Colonic mucosa (tissue), 4 donors: Measurements from ENCODE around the gene SFXN1. TPM values are rescaled to one million over a fixed set of nuclear protein-coding genes. Genes with fewer than 3 reads are reported as not detected.

Experiments
- DNase-seq: peaks from one replicate; pipeline ENCODE4 v3.0.0-alpha.2; 2020
- H3K27ac ChIP-seq: fragments of 200-600 bp; one replicate; pipeline ENCODE4 v1.8.0; 2021
- H3K27me3 ChIP-seq: fragments of 200-600 bp; one replicate; pipeline ENCODE4 v1.8.0; 2021
- H3K36me3 ChIP-seq: fragments of 200-600 bp; one replicate; pipeline ENCODE4 v1.8.0; 2021
- H3K4me1 ChIP-seq: fragments of 200-600 bp; one replicate; pipeline ENCODE4 v1.8.0; 2021; ENCODE audit warnings: mild to moderate bottlenecking
- H3K4me3 ChIP-seq: fragments of 200-600 bp; one replicate; pipeline ENCODE4 v1.8.0; 2021
- H3K9ac ChIP-seq, 2 donors: one replicate each; pipeline ENCODE4 v1.7.0; 2013; ENCODE audit warnings: control low read depth in 2 of 2, low read depth in 2 of 2, low read length in 2 of 2
- H3K9me3 ChIP-seq: fragments of 200-600 bp; one replicate; pipeline ENCODE4 v1.8.0; 2021
- CTCF ChIP-seq: fragments of 200-600 bp; IDR thresholded peaks from one replicate; pipeline ENCODE4 v1.8.0; 2022; ENCODE audit warnings: antibody characterized with exemption, mild to moderate bottlenecking
- intact Hi-C: fragments of 100-400 bp; cut with DNase I; formaldehyde crosslinking; loops from one replicate; pipeline ENCODE4 v1.14.1; 2022
- total RNA-seq, 2 donors: library from RNA; stranded (reverse); fragmentation: NEBNext Ultra II Directional in 1 of 2; extraction: Animal tissue kit (Norgen Biotek cat#: 25700) in 1 of 2; gene quantifications; one replicate each; pipeline ENCODE4 v1.2.1, GENCODE V29; 2021
- donor health status: healthy.
- donor health status: DM: no; HTN: no; CAD: no.
- donor health status: DM: no; HTN: no; CAD: no.

Gene SFXN1
- total RNA-seq, 2 donors from 2014 or later = 71.9 to 95.7 TPM

- no peaks in the 10 kb centered on the region for H3K9me3 ChIP-seq
- no peaks in the 10 kb centered on the region for H3K4me1 ChIP-seq
- no peak for TF ChIP-seq CTCF
- no peaks in the 10 kb centered on the region for H3K27me3 ChIP-seq
- intact Hi-C loops = no loop called here
- no peak for DNase-seq
- no peaks in the 10 kb centered on the region for H3K36me3 ChIP-seq
- no peak overlapping the region for H3K9ac ChIP-seq
- no peak overlapping the region for H3K27ac ChIP-seq
- H3K4me3 ChIP-seq = no peak overlapping the region
These were observed 9.3 kb downstream of the SFXN1 start for GRCh38 chr5:175487514-175488222.

GRCh38 chr5:175489693-175490443 is 11.5 kb downstream of the SFXN1 start:
- Histone ChIP-seq H3K9ac (no peak overlapping the region), H3K27me3 (no peaks in the 10 kb centered on the region), H3K4me1 (no peaks in the 10 kb centered on the region), H3K27ac (no peak overlapping the region), H3K36me3 (no peaks in the 10 kb centered on the region), H3K9me3 (no peaks in the 10 kb centered on the region), H3K4me3 (no peak overlapping the region)
- intact Hi-C loops = no loop called here
- DNase-seq = no peak
- no peak for TF ChIP-seq CTCF

- no peaks in the 10 kb centered on the region for H3K27me3 ChIP-seq
- no peaks in the 10 kb centered on the region for H3K36me3 ChIP-seq
- intact Hi-C loops = no loop called here
- no peak for DNase-seq
- no peak overlapping the region for H3K27ac ChIP-seq
- no peaks in the 10 kb centered on the region for H3K4me1 ChIP-seq
- no peak overlapping the region for H3K9ac ChIP-seq
- H3K9me3 ChIP-seq = no peaks in the 10 kb centered on the region
- no peak overlapping the region for H3K4me3 ChIP-seq
- TF ChIP-seq CTCF = no peak
These were observed 12.9 kb downstream of the SFXN1 start for GRCh38 chr5:175491223-175491622.

- no peak overlapping the region for H3K27ac ChIP-seq
- H3K36me3 ChIP-seq = no peaks in the 10 kb centered on the region
These were observed 14.9 kb downstream of the SFXN1 start for GRCh38 chr5:175493260-175493659.

GRCh38 chr5:175493726-175494125 is 15.4 kb downstream of the SFXN1 start:
- DNase-seq = no peak
- intact Hi-C loops = no loop called here

More at GRCh38 chr5:175493260-175493659, 14.9 kb downstream of the SFXN1 start:
- Histone ChIP-seq H3K27me3 (no peaks in the 10 kb centered on the region), H3K9ac (no peak overlapping the region), H3K9me3 (no peaks in the 10 kb centered on the region), H3K4me1 (no peaks in the 10 kb centered on the region), H3K4me3 (no peak overlapping the region)
- TF ChIP-seq CTCF = no peak
- no peak for DNase-seq
- intact Hi-C loops = no loop called here

More at GRCh38 chr5:175493726-175494125, 15.4 kb downstream of the SFXN1 start:
- H3K4me3 ChIP-seq = no peak overlapping the region
- H3K27me3 ChIP-seq = no peaks in the 10 kb centered on the region
- H3K27ac ChIP-seq = no peak overlapping the region
- H3K36me3 ChIP-seq = no peaks in the 10 kb centered on the region
- H3K9me3 ChIP-seq = no peaks in the 10 kb centered on the region
- no peak for TF ChIP-seq CTCF
- no peak overlapping the region for H3K9ac ChIP-seq
- H3K4me1 ChIP-seq = no peaks in the 10 kb centered on the region
